GM12864 (cell line): ENCODE results near the gene TOB2.
"Not testable (repeated sequence)": the region's sequence is repeated elsewhere in the genome, so short reads cannot be mapped to it uniquely, and the experiment has no call there.

Source experiments
- DNase-seq: peaks from one replicate; pipeline ENCODE4 v3.0.0-alpha.2; 2011; ENCODE audit warnings: low read depth
- H3K4me3 ChIP-seq: 2 replicates; pipeline ENCODE4 v1.5.1; 2011; ENCODE audit warnings: mild to moderate bottlenecking, low read depth, low read length, control low read depth
- TF ChIP-seq, protein P1 (sequence below): IDR thresholded peaks from 2 replicates; pipeline ENCODE4 v1.5.1; 2011; ENCODE audit warnings: low read depth, mild to moderate bottlenecking, moderate library complexity, low read length, control low read depth, inconsistent platforms; ENCODE audit errors: missing control alignments

Gene TOB2

DNA sequence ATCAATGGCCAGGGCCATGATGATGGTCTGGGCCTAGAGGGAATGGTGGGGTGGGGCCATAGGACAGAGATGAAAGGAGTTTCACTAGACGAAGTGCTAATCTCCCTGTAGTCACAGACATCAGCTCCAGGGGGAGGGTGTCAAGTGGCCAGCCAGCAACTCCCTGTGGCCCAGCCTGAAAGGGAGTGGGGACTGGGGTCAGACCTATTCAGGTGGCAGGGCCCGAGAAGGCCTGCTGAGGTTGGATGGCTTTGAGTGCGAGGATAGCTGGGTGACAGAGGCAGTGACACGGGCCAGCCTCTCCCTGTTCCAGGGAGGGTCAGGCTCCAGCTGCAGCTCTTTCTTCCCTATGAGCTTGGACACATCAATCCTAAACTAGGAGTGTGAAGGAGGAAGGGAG, 11.0 kb downstream of the TOB2 start:
- TF ChIP-seq, protein P1, sequence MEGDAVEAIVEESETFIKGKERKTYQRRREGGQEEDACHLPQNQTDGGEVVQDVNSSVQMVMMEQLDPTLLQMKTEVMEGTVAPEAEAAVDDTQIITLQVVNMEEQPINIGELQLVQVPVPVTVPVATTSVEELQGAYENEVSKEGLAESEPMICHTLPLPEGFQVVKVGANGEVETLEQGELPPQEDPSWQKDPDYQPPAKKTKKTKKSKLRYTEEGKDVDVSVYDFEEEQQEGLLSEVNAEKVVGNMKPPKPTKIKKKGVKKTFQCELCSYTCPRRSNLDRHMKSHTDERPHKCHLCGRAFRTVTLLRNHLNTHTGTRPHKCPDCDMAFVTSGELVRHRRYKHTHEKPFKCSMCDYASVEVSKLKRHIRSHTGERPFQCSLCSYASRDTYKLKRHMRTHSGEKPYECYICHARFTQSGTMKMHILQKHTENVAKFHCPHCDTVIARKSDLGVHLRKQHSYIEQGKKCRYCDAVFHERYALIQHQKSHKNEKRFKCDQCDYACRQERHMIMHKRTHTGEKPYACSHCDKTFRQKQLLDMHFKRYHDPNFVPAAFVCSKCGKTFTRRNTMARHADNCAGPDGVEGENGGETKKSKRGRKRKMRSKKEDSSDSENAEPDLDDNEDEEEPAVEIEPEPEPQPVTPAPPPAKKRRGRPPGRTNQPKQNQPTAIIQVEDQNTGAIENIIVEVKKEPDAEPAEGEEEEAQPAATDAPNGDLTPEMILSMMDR = no peak
- H3K4me3 ChIP-seq = no peak overlapping the region
- DNase-seq = no peak

DNA sequence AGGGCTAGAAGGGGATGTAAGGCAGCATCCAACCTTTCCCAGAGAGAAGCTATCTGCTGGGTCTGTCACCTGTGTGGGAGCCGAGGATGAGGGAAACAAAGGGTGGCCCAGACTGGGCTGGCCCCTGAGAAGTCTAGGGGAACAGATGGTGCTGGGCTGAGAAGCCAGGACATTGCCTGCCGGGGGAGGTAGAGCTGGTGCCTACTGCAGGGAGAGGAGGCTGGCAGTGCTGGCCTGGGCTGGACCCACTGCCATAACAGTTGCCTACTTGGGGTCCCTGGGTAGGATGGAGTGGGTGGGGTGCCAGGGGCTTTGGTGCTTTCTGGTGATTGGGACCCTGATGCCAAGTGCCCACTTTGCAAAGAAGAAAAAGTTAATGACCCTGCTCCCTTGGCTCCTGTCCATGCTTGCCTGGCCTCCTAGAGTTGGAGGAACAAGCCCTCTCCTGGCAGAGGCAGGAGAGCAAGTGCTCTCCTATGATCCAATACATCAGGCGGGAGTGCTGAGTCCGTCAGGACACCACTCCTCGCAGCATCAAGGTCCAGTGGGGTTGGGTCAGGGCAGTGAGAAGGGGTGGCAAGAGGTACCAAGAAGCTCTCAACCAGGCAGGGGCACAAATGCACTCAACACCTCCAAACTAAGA, 12.1 kb downstream of the TOB2 start:
- not testable (repeated sequence) for DNase-seq, H3K4me3 ChIP-seq

DNA sequence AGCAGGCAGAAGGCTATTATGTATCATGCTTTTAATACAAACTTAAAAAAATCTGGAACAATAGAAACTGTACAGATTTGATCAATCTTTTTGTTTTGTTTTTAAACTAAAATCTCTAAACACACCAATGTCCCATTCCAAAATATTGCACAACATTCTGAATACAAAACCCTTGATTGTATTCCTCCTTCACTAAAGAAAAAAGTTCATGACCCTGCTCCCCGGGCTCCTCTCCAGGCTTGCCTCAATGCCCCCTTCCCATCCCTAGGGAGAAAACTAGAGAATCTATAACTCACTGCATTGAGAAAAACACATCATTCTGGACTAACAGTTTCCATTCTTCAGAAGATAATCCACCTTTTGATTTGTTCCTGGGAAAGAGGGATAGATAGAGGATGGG, 13.1 kb downstream of the TOB2 start:
- H3K4me3 ChIP-seq, DNase-seq: not testable (repeated sequence)

DNA sequence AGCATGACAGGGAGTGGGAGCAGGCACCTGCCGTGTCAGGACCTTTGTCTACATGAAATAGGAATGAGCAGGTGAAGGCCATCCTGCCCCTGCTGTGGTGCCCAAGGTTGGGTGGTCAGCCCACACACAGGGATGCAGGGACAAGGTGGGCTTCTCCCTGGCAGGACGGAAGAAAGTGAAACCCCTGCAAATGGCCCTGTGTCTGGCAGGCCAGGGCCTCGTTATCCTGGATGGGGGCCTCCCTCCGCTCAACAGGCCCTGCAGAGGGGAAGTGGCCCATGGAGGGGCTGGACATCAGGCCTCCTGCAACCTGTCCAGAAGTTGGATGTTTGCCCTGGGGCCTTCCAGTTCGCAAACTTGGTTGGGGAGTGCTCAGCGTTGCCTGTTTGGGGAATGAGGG, 14.9 kb downstream of the TOB2 start:
- DNase-seq = no peak
- TF ChIP-seq, protein P1 = no peak
- H3K4me3 ChIP-seq = no peak overlapping the region

DNA sequence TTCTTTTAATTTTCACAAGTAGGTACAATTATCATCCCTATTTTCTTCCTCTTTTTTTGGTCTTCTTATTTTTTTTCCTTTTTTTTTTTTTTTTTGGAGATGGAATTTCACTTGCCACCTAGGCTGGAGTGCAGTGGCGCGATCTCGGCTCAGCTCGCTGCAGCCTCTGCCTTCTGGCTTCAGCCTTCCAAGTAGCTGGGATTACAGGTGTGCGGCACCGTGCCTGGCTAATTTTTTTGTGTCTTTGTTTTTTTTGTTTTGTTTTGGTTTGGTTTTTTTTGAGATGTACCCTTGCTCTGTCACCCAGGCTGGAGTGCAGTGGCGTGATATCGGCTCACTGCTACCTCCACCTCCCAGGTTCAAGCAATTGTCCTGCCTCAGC, 16.7 kb downstream of the TOB2 start:
- DNase-seq = no peak
- TF ChIP-seq, protein P1 = no peak

DNA sequence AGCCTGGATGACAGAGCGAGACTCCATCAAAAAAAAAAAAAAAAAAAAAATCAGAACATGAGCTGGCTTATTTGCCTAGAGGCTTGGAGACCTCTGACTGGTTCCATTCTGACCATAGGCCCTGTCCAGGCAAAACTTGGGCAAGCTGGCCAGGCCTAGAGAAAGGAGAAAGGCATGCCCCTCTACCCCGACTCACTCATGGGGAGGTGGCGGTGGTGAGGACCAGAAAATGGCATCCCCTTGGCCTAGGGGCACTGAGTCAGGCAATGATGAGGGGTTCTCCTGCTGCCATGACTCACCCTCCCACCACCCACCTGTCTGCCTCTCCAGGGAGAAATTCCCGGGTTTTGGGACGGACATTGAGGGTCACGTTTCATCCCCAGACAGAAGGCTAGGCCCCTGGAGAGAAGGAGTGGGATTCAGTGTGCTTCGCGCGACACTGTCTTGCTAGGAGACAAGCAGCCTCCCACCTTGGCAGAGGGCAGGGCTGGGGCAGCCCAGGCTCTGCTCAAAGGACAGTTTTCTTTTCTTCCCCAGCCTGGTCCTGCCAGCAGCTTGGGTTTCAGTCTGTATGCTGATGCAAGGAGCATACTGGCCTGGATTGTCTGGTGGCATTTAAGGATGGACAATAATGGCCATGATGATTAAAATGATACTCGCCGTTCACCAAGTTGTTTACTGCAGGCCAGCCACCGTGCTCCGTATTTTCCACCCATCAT, 17.2 kb downstream of the TOB2 start:
- DNase-seq = no peak
- no peak overlapping the region for H3K4me3 ChIP-seq
- TF ChIP-seq, protein P1 = no peak

More for the DNA sequence above, 16.7 kb downstream of the TOB2 start:
- no peak overlapping the region for H3K4me3 ChIP-seq

DNA sequence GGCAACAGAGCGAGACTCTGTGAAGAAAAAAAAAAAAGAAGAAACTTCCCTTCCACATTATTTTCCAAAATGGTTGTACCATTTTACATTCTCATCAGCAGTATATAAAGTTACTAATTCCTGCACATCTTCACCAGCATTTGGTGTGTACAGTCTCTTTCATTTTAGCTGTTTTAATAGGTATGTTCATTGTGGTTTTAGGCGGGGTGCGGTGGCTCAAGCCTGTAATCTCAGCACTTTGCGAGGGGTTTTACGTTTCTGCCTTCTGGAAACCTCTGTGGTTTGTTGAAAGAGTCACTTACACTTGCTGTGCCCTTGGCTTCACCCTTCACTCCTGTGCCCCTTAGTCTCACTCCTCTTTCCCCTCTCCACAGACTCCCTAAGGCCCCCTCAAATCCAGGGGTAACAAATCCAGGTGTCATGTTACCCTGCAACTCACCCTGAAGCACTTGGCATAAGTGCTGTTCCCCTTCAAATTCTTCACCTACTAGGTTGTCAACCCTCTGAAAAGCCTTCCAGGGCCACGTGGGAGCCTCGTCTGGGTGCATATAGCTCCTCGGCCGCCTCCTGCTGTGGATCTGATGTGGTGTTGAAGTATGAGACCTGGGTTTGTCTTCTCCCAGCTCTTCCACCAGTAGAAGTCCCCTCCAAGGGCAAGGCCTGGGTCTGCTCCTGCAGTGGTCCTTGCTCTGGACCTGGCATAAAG, 20.8 kb downstream of the TOB2 start:
- TF ChIP-seq, protein P1 = no peak
- no peak overlapping the region for H3K4me3 ChIP-seq

More for the DNA sequence above, 20.8 kb downstream of the TOB2 start:
- DNase-seq = no peak
